Activated T-helper 1 cell treated with anti-CD3 and anti-CD28 coated beads, Interleukin-2, amount 50 U/mL, for 16 hours (primary cell): Measurements from ENCODE around the gene KRTAP19-2.
"Not testable (repeated sequence)": the region's sequence is repeated elsewhere in the genome, so short reads cannot be mapped to it uniquely, and the experiment has no call there.

ENCODE experiments used
- DNase-seq, 2 donors: peaks; one replicate each; pipeline ENCODE4 v3.0.0-alpha.2; 2020; ENCODE audit warnings: low read depth in 1 of 2, low spot score in 1 of 2

The KRTAP19-2 gene, protein sequence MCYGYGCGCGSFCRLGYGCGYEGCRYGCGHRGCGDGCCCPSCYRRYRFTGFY

DNA sequence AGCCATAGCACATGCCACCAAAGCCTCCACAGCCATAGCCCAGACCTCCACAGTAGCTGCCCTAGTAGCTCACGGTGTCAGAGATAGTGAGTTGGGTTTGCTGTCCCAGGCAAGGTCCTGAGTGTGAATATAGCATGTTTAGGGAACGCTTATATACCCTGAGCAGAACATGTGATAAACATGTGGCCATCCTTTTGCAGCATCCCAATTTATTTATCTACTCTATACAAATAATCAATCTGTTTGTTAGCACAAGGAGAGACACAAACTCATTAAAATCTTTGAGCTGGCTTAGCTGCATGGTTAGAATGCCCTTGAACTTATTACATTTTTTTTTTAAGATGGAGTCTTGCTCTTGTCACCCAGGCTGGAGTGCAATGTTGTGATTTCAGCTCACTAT lies at the start of gene KRTAP19-2:
TSS of gene KRTAP19-2 (minus strand) at position 101 of the 400 bp plus-strand sequence. CDS start at position 13, 88 bp downstream.
- DNase-seq: no peak

GRCh38 chr21:30518876-30519275 lies 31.6 kb upstream of the KRTAP19-2 start:
- DNase-seq: no peak

GRCh38 chr21:30515681-30516080 lies 28.4 kb upstream of the KRTAP19-2 start:
- DNase-seq: no peak

DNA sequence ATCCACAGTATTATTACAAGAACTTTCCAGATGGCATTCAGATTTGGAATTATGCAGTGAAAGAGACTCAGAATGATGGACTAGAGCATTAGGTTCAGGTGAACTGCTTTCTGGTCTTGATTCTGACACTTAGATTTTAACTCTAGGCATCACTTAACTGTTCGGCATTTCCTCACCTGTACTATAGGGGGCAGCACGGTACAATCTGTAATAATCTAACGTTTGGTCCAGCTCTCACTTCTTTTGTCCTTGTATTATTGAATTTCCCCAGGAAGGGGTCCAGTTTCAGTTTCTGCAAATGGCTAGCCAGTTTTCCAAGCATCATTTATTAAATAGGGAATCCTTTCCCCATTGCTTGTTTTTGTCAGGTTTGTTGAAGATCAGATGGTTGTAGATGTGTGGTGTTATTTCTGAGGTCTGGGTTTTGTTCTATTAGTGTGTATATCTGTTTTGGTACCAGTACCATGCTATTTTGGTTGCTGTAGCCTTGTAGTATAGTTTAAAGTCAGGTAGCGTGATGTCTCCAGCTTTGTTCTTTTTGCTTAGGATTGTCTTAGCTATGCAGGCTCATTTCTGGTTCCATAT lies 18.5 kb upstream of the KRTAP19-2 start:
- not testable (repeated sequence) for DNase-seq

- no peak for DNase-seq
These were observed 14.8 kb upstream of the KRTAP19-2 start, which contains the start of gene KRTAP19-5 for GRCh38 chr21:30502041-30502440. Gene KRTAP19-5, minus strand, starts transcription at chr21:30502141. Its CDS starts 51 bp downstream, at chr21:30502090.

DNA sequence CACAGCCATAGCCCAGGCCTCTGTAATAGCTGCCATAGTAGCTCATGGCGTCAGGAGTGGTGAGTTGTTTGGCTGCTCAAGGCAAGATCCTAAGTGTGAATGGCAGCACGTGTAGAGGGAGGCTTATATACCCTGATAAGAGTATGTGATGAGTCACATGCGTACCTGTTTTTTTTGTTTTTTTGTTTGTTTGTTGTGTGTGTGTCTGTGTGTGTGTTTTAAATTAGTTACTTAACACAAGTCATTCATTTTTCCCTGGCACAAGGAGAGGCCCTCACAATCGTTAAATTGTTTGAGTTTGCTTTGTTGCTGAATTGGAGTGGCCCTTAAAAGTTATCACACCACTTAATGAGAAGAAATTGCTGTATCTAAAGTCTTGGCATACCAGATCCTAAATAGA lies 9.8 kb upstream of the KRTAP19-2 start, which contains the start of gene KRTAP19-4:
TSS of gene KRTAP19-4 (minus strand) at position 101 of the 400 bp plus-strand sequence. CDS start at position 46, 55 bp downstream.
- DNase-seq: no peak

GRCh38 chr21:30491963-30492428 lies 4.8 kb upstream of the KRTAP19-2 start, which contains the start of gene KRTAP19-3:
Gene KRTAP19-3, minus strand, starts transcription at chr21:30492013. Its CDS starts 56 bp downstream, at chr21:30491957.
- DNase-seq: no peak

GRCh38 chr21:30486180-30486579 lies 1.1 kb downstream of the KRTAP19-2 start:
- DNase-seq: no peak

DNA sequence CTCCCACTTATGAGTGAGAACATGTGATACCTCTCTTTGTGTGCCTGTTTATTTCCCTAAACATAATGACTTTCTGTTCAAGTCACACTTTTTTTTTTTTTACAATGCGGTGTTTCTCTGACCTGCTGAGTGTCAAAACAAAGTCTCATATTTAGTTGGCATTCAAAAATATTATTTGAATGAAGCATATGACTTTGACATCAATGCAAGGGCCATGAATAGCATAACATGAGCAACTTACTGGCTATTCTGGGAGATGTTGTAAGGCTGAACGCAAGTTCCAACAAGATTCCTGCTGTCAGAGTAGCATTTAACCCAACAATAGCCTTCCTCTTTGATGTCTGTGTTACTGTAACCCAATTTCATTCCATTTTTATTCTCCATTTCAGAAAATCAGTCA lies 5.1 kb downstream of the KRTAP19-2 start:
- DNase-seq: no peak

DNA sequence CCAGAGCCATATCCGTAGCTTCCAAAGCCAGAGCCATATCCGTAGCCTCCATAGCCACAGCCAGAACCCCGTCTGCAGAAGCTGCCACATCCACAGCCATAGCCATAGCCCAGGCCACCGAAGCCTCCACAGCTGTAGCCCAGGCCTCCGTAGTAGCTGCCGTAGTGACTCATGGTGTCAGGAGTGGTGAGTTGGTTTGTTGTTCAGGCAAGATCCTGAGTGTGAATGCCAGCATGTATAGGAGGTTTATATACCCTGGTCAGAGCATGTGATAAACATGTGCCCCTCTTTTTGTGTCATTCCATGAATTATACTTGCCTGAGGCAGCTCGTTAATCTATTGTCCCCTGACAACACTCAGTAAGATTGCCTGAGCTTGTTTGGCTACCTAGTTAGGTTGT lies 7.1 kb downstream of the KRTAP19-2 start, which contains the start of gene KRTAP19-1:
TSS of gene KRTAP19-1 (minus strand) at position 223 of the 400 bp plus-strand sequence. CDS start at position 173, 50 bp downstream.
- DNase-seq: no peak

GRCh38 chr21:30479259-30479658 lies 8.0 kb downstream of the KRTAP19-2 start:
- no peak for DNase-seq

DNA sequence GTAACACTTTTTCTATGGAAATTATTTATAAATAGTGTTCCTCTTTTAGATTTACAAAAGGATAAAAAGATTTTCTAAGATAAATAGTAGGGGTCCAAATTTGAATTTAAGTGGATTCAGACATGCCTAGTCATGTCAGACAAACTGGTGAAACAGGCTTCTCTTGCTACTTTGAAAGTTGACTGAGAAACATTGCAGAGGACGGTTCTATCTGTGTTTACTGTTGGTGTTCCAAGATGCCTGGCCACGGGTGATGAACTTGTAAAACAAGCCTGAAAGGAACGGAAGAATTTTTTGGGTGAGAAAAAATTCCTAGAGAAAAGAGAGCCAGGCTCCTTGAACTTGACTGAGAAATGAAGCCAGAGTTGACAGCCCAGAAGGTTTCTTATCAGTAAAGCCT lies 9.2 kb downstream of the KRTAP19-2 start:
- no peak for DNase-seq

DNA sequence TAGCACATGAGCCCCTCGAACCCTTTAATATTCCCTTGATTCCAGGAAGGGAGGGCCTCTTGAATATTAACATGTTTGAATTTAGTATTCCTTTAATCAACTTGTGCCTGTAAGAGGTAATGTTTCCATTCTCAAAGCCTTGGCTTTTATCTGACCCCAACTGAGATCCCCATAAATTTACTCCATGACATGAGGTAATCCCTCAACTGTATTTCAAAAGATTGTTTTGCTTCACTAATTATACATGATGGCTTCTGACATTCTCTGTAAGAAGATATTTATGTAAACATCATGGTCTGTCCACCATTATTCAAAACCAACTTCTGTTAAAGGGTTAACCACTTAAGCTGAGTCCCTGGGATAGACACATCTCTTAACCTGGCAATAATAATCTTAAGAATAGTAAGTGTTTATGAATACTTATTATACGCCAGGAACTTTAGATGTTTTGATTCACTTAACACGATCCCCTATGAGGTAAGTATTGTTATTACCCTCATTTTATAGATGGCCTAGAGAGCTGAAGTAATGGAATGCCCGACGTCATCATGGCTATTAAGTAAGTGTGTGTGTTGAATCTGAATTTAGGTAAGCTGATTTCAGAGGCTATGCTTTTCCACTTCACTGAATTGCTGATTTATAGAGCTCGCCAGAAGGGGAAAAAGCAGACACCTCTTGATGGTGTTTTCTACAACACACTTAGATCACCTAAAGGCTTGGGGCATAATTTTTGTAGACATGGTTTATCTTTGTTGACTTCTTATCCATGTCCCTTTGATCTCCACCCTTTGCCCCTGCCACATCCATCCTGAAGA lies 18.1 kb downstream of the KRTAP19-2 start:
- DNase-seq: no peak

DNA sequence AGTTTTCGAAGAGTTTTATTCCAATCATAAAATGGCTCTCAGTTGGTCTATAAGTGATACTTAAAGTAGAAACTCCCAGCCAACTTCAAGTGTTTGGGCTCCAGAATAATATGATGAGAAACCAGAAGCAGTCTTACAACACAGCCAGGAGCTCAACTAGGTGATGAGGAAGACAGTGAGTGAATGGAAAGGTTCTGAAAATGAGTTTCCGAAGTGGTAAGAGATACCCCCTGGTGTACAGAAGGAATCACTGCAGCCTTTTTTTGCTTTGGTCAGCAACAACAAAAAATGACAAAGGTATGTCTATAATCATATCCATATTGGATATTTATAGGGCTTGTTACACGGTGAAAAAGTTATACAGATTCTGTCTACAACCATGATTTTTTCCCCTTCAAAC lies 23.5 kb downstream of the KRTAP19-2 start:
- DNase-seq: no peak

DNA sequence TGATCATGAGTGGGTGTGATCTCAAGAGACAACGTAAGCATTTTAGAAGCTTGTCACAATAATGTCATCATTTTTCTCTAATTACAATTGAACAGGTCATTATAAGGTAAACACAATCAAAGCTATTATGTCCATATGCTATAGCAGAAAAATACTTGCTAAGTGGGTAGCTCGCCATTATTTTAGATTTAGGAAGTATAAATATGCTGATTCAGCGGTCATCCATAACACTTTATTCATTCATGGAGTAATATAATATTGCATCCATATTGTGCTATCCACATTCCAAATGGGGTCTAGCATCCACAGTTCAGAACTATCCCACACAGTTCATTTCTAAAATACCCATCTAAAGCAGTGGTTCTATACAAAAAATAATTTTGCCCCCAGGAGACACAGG lies 38.7 kb downstream of the KRTAP19-2 start:
- no peak for DNase-seq

GRCh38 chr21:30447056-30447455 lies 40.2 kb downstream of the KRTAP19-2 start:
- no peak for DNase-seq

DNA sequence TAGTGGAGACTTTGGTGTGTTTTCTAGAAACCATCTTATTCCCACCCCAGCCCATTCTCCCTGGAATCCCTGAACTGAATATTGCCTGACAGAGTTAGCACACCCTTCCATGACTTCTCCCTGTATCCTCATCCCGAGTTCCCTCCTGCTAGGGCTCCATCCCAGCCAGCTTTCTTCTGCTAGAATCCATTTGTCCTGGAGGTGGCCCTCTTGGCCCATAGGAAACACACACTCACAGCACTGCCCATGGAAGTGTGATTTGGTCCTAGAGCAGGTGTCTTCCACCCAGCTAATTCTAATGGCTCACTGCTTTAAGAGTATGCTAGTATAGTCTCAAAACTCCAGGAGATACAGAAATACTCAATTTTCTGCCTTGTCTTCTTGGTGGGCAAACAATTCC lies 43.0 kb downstream of the KRTAP19-2 start:
- DNase-seq: no peak

- no peak for DNase-seq
These were observed 44.0 kb downstream of the KRTAP19-2 start for GRCh38 chr21:30443226-30443625.

DNA sequence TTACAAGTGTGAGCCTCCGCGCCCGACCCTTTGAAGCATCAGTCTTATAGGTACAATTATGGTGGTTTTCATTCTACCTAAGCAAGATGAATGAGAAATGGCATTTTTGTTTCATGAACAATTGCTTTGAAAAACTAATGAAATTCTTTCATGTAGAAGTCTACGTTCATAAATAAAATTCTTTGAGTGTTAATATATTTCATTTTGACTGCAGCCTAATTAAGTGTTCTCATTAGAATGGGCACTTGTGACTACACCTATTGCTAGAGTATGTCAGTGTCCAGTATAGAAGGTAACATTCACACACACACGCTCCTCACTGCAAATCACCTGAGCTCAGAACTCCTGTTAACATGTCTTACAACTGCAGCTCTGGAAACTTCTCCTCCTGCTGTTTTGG lies 47.3 kb downstream of the KRTAP19-2 start, which contains the start of gene KRTAP15-1:
TSS of gene KRTAP15-1 (plus strand) at position 301 of the 400 bp plus-strand sequence. CDS start at position 354, 53 bp downstream.
- no peak for DNase-seq
